Neural cell (in vitro differentiated cells): ENCODE measurements around the gene GAP43. TPM values are rescaled to one million over a fixed set of nuclear protein-coding genes. Genes with fewer than 3 reads are reported as not detected.

Source experiments
- H2AFZ ChIP-seq: fragments of 200-600, 300-800 bp; sonication (generic), shearing (Covaris generic); 2 replicates; pipeline ENCODE4 v1.6.0; 2014; ENCODE audit warnings: low read depth, mild to moderate bottlenecking, antibody characterized with exemption, low read length, moderate library complexity
- H3F3A ChIP-seq: fragments of 200-600 bp; shearing (Covaris generic); 2 replicates; pipeline ENCODE4 v1.6.1; 2016; ENCODE audit warnings: mild to moderate bottlenecking, moderate library complexity, mixed read lengths, antibody characterized with exemption, low read length; ENCODE audit not compliant: insufficient read depth, poor library complexity, severe bottlenecking
- H3K27ac ChIP-seq: fragments of 200-600, 300-800 bp; sonication (generic), shearing (Covaris generic); 2 replicates; pipeline ENCODE4 v1.5.1; 2014; ENCODE audit warnings: mild to moderate bottlenecking, low read length, moderate library complexity
- H3K27me3 ChIP-seq: fragments of 300-800, 200-600 bp; sonication (generic), shearing (Covaris generic); 2 replicates; pipeline ENCODE4 v1.6.0; 2014; ENCODE audit warnings: mild to moderate bottlenecking, low read depth, low read length, moderate library complexity; ENCODE audit not compliant: insufficient read depth
- H3K36me3 ChIP-seq: fragments of 300-800, 200-600 bp; sonication (generic), shearing (Covaris generic); 2 replicates; pipeline ENCODE4 v1.5.1; 2014; ENCODE audit warnings: mild to moderate bottlenecking, antibody characterized with exemption, low read length, moderate library complexity; ENCODE audit not compliant: insufficient read depth
- H3K4me2 ChIP-seq: fragments of 300-800, 200-600 bp; sonication (generic), shearing (Covaris generic); 2 replicates; pipeline ENCODE4 v1.6.0; 2014; ENCODE audit warnings: mild to moderate bottlenecking, low read length
- H3K4me3 ChIP-seq: fragments of 300-800, 200-600 bp; sonication (generic), shearing (Covaris generic); 2 replicates; pipeline ENCODE4 v1.5.1; 2014; ENCODE audit warnings: mild to moderate bottlenecking, low read length, moderate library complexity
- H3K79me2 ChIP-seq: fragments of 200-600 bp; shearing (Covaris generic); replicated peaks from 2 replicates; pipeline ENCODE4 v1.6.0; 2014; ENCODE audit warnings: mild to moderate bottlenecking, low read length, moderate library complexity; ENCODE audit not compliant: insufficient read depth
- H3K9ac ChIP-seq: fragments of 300-800, 200-600 bp; sonication (generic), shearing (Covaris generic); 2 replicates; pipeline ENCODE4 v1.6.1; 2016; ENCODE audit warnings: mild to moderate bottlenecking, low read length, mixed read lengths
- H3K9me2 ChIP-seq: fragments of 200-600 bp; shearing (Covaris generic); 2 replicates; pipeline ENCODE4 v1.6.1; 2016; ENCODE audit warnings: mild to moderate bottlenecking, low read length, mixed read lengths; ENCODE audit not compliant: insufficient read depth
- H3K9me3 ChIP-seq: fragments of 200-600, 300-800 bp; sonication (generic), shearing (Covaris generic); 2 replicates; pipeline ENCODE4 v1.6.1; 2016; ENCODE audit warnings: mild to moderate bottlenecking, mixed run types, low read length, moderate library complexity, mixed read lengths
- H4K20me1 ChIP-seq: fragments of 200-600 bp; shearing (Covaris generic); 2 replicates; pipeline ENCODE4 v1.6.1; 2016; ENCODE audit warnings: mild to moderate bottlenecking, mixed run types; ENCODE audit not compliant: insufficient read depth
- EP300 ChIP-seq: fragments of 450-650 bp; conservative IDR thresholded peaks from 2 replicates; pipeline ENCODE4 v1.6.1; 2014; ENCODE audit warnings: antibody characterized with exemption, mild to moderate bottlenecking, moderate library complexity; ENCODE audit not compliant: poor library complexity, severe bottlenecking
- EZH2 ChIP-seq: fragments of 200-600, 300-800 bp; shearing (Covaris generic), sonication (generic); IDR thresholded peaks from 2 replicates; pipeline ENCODE4 v1.6.1; 2014; ENCODE audit warnings: antibody characterized with exemption, low read length, borderline replicate concordance, mild to moderate bottlenecking; ENCODE audit not compliant: insufficient read depth, poor library complexity, severe bottlenecking
- MXI1 ChIP-seq: fragments of 450-650 bp; conservative IDR thresholded peaks from 2 replicates; pipeline ENCODE4 v1.6.1; 2014; ENCODE audit warnings: antibody characterized with exemption, mild to moderate bottlenecking; ENCODE audit not compliant: poor library complexity, severe bottlenecking
- POLR2AphosphoS5 ChIP-seq: IDR thresholded peaks from 2 replicates; pipeline ENCODE4 v1.6.1; 2012
- RAD21 ChIP-seq: fragments of 450-650 bp; conservative IDR thresholded peaks from 2 replicates; pipeline ENCODE4 v1.6.1; 2014; ENCODE audit warnings: antibody characterized with exemption, mild to moderate bottlenecking, moderate library complexity
- SMC3 ChIP-seq: fragments of 450-650 bp; conservative IDR thresholded peaks from 2 replicates; pipeline ENCODE4 v1.6.1; 2014; ENCODE audit warnings: antibody characterized with exemption, mild to moderate bottlenecking, moderate library complexity; ENCODE audit not compliant: poor library complexity
- TAF1 ChIP-seq: IDR thresholded peaks from 2 replicates; pipeline ENCODE4 v1.6.1; 2012; ENCODE audit warnings: low read depth
- polyA plus RNA-seq: library from polyadenylated mRNA; depleted of rRNA; stranded (reverse); fragments of >200 nt; gene quantifications from 2 replicates; pipeline ENCODE4 v1.2.3, GENCODE V29; 2014
- TF ChIP-seq, protein P1 (sequence below): fragments of 450-650 bp; IDR thresholded peaks from 2 replicates; pipeline ENCODE4 v1.5.1; 2014; ENCODE audit warnings: antibody characterized with exemption, mild to moderate bottlenecking, moderate library complexity; ENCODE audit not compliant: poor library complexity, severe bottlenecking
- TF ChIP-seq, protein P2 (sequence below): IDR thresholded peaks from 2 replicates; pipeline ENCODE4 v1.6.1; 2012; ENCODE audit warnings: borderline replicate concordance

GAP43 gene
- polyA plus RNA-seq, 1 donor from 2014 or later: 1,327 TPM

GRCh38 chr3:115681736-115682135 lies 58.4 kb downstream of the GAP43 start:
- Histone ChIP-seq H3K36me3 (peaks cover 33% of the 10 kb centered on the region), H3K27me3 (no peaks in the 10 kb centered on the region), H3K9me2 (no peaks in the 10 kb centered on the region), H3K27ac (no peak overlapping the region), H3F3A (no peaks in the 10 kb centered on the region), H2AFZ (no peak overlapping the region), H3K4me3 (no peak overlapping the region), H3K9me3 (no peaks in the 10 kb centered on the region), H3K4me2 (no peak overlapping the region), H4K20me1 (peaks cover 9% of the 10 kb centered on the region), H3K79me2 (peaks cover 75% of the 10 kb centered on the region), H3K9ac (no peak overlapping the region)
- no peak for TF ChIP-seq POLR2AphosphoS5
- no peak for TF ChIP-seq EZH2
- TF ChIP-seq MXI1: no peak
- TF ChIP-seq, protein P1, sequence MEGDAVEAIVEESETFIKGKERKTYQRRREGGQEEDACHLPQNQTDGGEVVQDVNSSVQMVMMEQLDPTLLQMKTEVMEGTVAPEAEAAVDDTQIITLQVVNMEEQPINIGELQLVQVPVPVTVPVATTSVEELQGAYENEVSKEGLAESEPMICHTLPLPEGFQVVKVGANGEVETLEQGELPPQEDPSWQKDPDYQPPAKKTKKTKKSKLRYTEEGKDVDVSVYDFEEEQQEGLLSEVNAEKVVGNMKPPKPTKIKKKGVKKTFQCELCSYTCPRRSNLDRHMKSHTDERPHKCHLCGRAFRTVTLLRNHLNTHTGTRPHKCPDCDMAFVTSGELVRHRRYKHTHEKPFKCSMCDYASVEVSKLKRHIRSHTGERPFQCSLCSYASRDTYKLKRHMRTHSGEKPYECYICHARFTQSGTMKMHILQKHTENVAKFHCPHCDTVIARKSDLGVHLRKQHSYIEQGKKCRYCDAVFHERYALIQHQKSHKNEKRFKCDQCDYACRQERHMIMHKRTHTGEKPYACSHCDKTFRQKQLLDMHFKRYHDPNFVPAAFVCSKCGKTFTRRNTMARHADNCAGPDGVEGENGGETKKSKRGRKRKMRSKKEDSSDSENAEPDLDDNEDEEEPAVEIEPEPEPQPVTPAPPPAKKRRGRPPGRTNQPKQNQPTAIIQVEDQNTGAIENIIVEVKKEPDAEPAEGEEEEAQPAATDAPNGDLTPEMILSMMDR: no peak
- TF ChIP-seq, protein P2, sequence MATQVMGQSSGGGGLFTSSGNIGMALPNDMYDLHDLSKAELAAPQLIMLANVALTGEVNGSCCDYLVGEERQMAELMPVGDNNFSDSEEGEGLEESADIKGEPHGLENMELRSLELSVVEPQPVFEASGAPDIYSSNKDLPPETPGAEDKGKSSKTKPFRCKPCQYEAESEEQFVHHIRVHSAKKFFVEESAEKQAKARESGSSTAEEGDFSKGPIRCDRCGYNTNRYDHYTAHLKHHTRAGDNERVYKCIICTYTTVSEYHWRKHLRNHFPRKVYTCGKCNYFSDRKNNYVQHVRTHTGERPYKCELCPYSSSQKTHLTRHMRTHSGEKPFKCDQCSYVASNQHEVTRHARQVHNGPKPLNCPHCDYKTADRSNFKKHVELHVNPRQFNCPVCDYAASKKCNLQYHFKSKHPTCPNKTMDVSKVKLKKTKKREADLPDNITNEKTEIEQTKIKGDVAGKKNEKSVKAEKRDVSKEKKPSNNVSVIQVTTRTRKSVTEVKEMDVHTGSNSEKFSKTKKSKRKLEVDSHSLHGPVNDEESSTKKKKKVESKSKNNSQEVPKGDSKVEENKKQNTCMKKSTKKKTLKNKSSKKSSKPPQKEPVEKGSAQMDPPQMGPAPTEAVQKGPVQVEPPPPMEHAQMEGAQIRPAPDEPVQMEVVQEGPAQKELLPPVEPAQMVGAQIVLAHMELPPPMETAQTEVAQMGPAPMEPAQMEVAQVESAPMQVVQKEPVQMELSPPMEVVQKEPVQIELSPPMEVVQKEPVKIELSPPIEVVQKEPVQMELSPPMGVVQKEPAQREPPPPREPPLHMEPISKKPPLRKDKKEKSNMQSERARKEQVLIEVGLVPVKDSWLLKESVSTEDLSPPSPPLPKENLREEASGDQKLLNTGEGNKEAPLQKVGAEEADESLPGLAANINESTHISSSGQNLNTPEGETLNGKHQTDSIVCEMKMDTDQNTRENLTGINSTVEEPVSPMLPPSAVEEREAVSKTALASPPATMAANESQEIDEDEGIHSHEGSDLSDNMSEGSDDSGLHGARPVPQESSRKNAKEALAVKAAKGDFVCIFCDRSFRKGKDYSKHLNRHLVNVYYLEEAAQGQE: no peak
- TF ChIP-seq TAF1: no peak
- no peak for TF ChIP-seq SMC3
- no peak for TF ChIP-seq RAD21
- TF ChIP-seq EP300: no peak

- no peaks in the 10 kb centered on the region for H3K9me3 ChIP-seq
- peaks cover 21% of the 10 kb centered on the region for H3K36me3 ChIP-seq
- H2AFZ ChIP-seq: no peak overlapping the region
- H3K79me2 ChIP-seq: peaks cover 63% of the 10 kb centered on the region
- no peak overlapping the region for H3K4me2 ChIP-seq
- H3K27me3 ChIP-seq: no peaks in the 10 kb centered on the region
- no peak overlapping the region for H3K9ac ChIP-seq
- no peaks in the 10 kb centered on the region for H3K9me2 ChIP-seq
- H3K27ac ChIP-seq: no peak overlapping the region
- TF ChIP-seq, protein P2: no peak
- no peaks in the 10 kb centered on the region for H3F3A ChIP-seq
- H3K4me3 ChIP-seq: no peak overlapping the region
- peaks cover 3% of the 10 kb centered on the region for H4K20me1 ChIP-seq
These were observed 60.0 kb downstream of the GAP43 start for GRCh38 chr3:115683305-115683704.
